DND-41 (cell line): Measurements from ENCODE around the gene ZNF691.

Source experiments
- EZH2 ChIP-seq: IDR thresholded peaks from 3 replicates; pipeline ENCODE4 v1.6.1; 2012; ENCODE audit warnings: borderline replicate concordance, low read depth, mild to moderate bottlenecking, moderate library complexity, low read length, inconsistent platforms; ENCODE audit not compliant: severe bottlenecking
- TF ChIP-seq, protein P1 (sequence below): IDR thresholded peaks from 2 replicates; pipeline ENCODE4 v1.5.1; 2012; ENCODE audit warnings: borderline replicate concordance, low read length, moderate library complexity, mild to moderate bottlenecking; ENCODE audit not compliant: poor library complexity, severe bottlenecking; ENCODE audit errors: extremely low read depth

- no peak for TF ChIP-seq EZH2
- TF ChIP-seq, protein P1, sequence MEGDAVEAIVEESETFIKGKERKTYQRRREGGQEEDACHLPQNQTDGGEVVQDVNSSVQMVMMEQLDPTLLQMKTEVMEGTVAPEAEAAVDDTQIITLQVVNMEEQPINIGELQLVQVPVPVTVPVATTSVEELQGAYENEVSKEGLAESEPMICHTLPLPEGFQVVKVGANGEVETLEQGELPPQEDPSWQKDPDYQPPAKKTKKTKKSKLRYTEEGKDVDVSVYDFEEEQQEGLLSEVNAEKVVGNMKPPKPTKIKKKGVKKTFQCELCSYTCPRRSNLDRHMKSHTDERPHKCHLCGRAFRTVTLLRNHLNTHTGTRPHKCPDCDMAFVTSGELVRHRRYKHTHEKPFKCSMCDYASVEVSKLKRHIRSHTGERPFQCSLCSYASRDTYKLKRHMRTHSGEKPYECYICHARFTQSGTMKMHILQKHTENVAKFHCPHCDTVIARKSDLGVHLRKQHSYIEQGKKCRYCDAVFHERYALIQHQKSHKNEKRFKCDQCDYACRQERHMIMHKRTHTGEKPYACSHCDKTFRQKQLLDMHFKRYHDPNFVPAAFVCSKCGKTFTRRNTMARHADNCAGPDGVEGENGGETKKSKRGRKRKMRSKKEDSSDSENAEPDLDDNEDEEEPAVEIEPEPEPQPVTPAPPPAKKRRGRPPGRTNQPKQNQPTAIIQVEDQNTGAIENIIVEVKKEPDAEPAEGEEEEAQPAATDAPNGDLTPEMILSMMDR = no peak
These were observed 48.4 kb upstream of the ZNF691 start for GRCh38 chr1:42797979-42798378.
